Hepatocyte (in vitro differentiated cells): ENCODE results near the gene RBFOX1.

Experiments
- CTCF ChIP-seq: fragments of 200-600 bp; sonication (generic); IDR thresholded peaks from 2 replicates; pipeline ENCODE4 v1.5.1; 2016; ENCODE audit warnings: antibody characterized with exemption, mild to moderate bottlenecking; ENCODE audit not compliant: poor library complexity
- EZH2 ChIP-seq: fragments of 200-600 bp; sonication (generic); IDR thresholded peaks from 2 replicates; pipeline ENCODE4 v1.6.1; 2016; ENCODE audit warnings: antibody characterized with exemption, mild to moderate bottlenecking, borderline replicate concordance
- EZH2phosphoT487 ChIP-seq: fragments of 200-600 bp; sonication (generic); IDR thresholded peaks from one replicate; pipeline ENCODE4 v1.6.1; 2018; ENCODE audit warnings: antibody characterized with exemption, mild to moderate bottlenecking, low read depth, moderate library complexity; ENCODE audit not compliant: unreplicated experiment, severe bottlenecking

- TF ChIP-seq CTCF (no peak), EZH2 (no peak), EZH2phosphoT487 (no peak)
Observed at GRCh38 chr16:7597677-7598076, 265.0 kb downstream of the RBFOX1 start.
